ENCODE data around the gene SCIN.
"Not testable (repeated sequence)": the region's sequence is repeated elsewhere in the genome, so short reads cannot be mapped to it uniquely, and the experiment has no call there.

SCIN gene

GRCh38 chr7:12653110-12653509 is 82.6 kb downstream of the SCIN start:
- no peaks in the 10 kb centered on the region for H3K4me1 ChIP-seq (ENCODE audit: control insufficient read depth in 1 of 2, insufficient read depth in 1 of 2, low read depth in 1 of 2, low read length in 1 of 2)
- no peaks in the 10 kb centered on the region for H3K36me3 ChIP-seq
- H3K4me3 ChIP-seq (ENCODE audit: low read depth in 1 of 2, low read length in 1 of 2): no peak overlapping the region
- H3K27ac ChIP-seq: no peak overlapping the region
- no peak for TF ChIP-seq CTCF (IDR thresholded peaks at IDR 0.05)
- H3K9me3 ChIP-seq: no peaks in the 10 kb centered on the region
- H3K27me3 ChIP-seq: no peaks in the 10 kb centered on the region

- no peaks in the 10 kb centered on the region for H3K27me3 ChIP-seq
- no peaks in the 10 kb centered on the region for H3K36me3 ChIP-seq
- no peak overlapping the region for H3K27ac ChIP-seq
Measured at GRCh38 chr7:12653518-12653917, 83.0 kb downstream of the SCIN start.

GRCh38 chr7:12655161-12655560 is 84.6 kb downstream of the SCIN start:
- Histone ChIP-seq H3K4me1 (ENCODE audit: control insufficient read depth in 1 of 2, insufficient read depth in 1 of 2, low read depth in 1 of 2, low read length in 1 of 2) (no peaks in the 10 kb centered on the region), H3K36me3 (no peaks in the 10 kb centered on the region), H3K27me3 (no peaks in the 10 kb centered on the region), H3K9me3 (no peaks in the 10 kb centered on the region), H3K27ac (no peak overlapping the region), H3K4me3 (ENCODE audit: low read depth in 1 of 2, low read length in 1 of 2) (no peak overlapping the region)
- TF ChIP-seq CTCF (IDR thresholded peaks at IDR 0.05): no peak

More at GRCh38 chr7:12653518-12653917, 83.0 kb downstream of the SCIN start:
- Histone ChIP-seq H3K4me1 (ENCODE audit: control insufficient read depth in 1 of 2, insufficient read depth in 1 of 2, low read depth in 1 of 2, low read length in 1 of 2) (no peaks in the 10 kb centered on the region), H3K9me3 (no peaks in the 10 kb centered on the region), H3K4me3 (ENCODE audit: low read depth in 1 of 2, low read length in 1 of 2) (no peak overlapping the region)
- TF ChIP-seq CTCF (IDR thresholded peaks at IDR 0.05): no peak

- H3K4me3 ChIP-seq (ENCODE audit: low read depth in 1 of 2, low read length in 1 of 2); H3K27ac ChIP-seq: not testable (repeated sequence)
Measured at GRCh38 chr7:12660423-12660822, 89.9 kb downstream of the SCIN start.

GRCh38 chr7:12660986-12661385 is 90.5 kb downstream of the SCIN start:
- not testable (repeated sequence) for H3K36me3 ChIP-seq; H3K4me3 ChIP-seq (ENCODE audit: low read depth in 1 of 2, low read length in 1 of 2); H3K4me1 ChIP-seq (ENCODE audit: control insufficient read depth in 1 of 2, insufficient read depth in 1 of 2, low read depth in 1 of 2, low read length in 1 of 2); H3K27ac ChIP-seq; H3K9me3 ChIP-seq; H3K27me3 ChIP-seq

More at GRCh38 chr7:12660423-12660822, 89.9 kb downstream of the SCIN start:
- H3K27me3 ChIP-seq; H3K36me3 ChIP-seq; H3K4me1 ChIP-seq (ENCODE audit: control insufficient read depth in 1 of 2, insufficient read depth in 1 of 2, low read depth in 1 of 2, low read length in 1 of 2); H3K9me3 ChIP-seq: not testable (repeated sequence)

GRCh38 chr7:12661581-12661980 is 91.1 kb downstream of the SCIN start:
- TF ChIP-seq CTCF (IDR thresholded peaks at IDR 0.05): no peak

More at GRCh38 chr7:12661581-12661980, 91.1 kb downstream of the SCIN start:
- no peaks in the 10 kb centered on the region for H3K36me3 ChIP-seq
- no peak overlapping the region for H3K27ac ChIP-seq
- H3K4me3 ChIP-seq (ENCODE audit: low read depth in 1 of 2, low read length in 1 of 2): no peak overlapping the region
- H3K4me1 ChIP-seq (ENCODE audit: control insufficient read depth in 1 of 2, insufficient read depth in 1 of 2, low read depth in 1 of 2, low read length in 1 of 2): no peaks in the 10 kb centered on the region
- H3K9me3 ChIP-seq: no peaks in the 10 kb centered on the region
- no peaks in the 10 kb centered on the region for H3K27me3 ChIP-seq

All from neutrophil (primary cell).